NCI-H1092 treated with DMSO at 0.1 percent for 48 hours (cell line): ENCODE results near the gene CHCHD6.

ENCODE experiments used
- DNase-seq: peaks from one replicate; lab custom pipeline; 2025; lab: John Stamatoyannopoulos, UW

The CHCHD6 gene

GRCh38 chr3:126826693-126827092 is 122.7 kb downstream of the CHCHD6 start:
- no peak for DNase-seq

- no peak for DNase-seq
Measured at GRCh38 chr3:126827121-126827520, 123.1 kb downstream of the CHCHD6 start.

GRCh38 chr3:126828306-126828705 is 124.3 kb downstream of the CHCHD6 start:
- DNase-seq: no peak

GRCh38 chr3:126832933-126833332 is 128.9 kb downstream of the CHCHD6 start:
- DNase-seq: no peak

GRCh38 chr3:126834596-126835471 is 130.8 kb downstream of the CHCHD6 start:
- DNase-seq: no peak

- DNase-seq: no peak
Measured at GRCh38 chr3:126835472-126836219, 131.6 kb downstream of the CHCHD6 start.

- no peak for DNase-seq
Measured at GRCh38 chr3:126836220-126836860, 132.3 kb downstream of the CHCHD6 start.

GRCh38 chr3:126837773-126838172 is 133.7 kb downstream of the CHCHD6 start:
- DNase-seq: no peak

GRCh38 chr3:126845920-126846715 is 142.1 kb downstream of the CHCHD6 start:
- DNase-seq: no peak

GRCh38 chr3:126847061-126847460 is 143.0 kb downstream of the CHCHD6 start:
- DNase-seq: no peak

- DNase-seq: no peak
Measured at GRCh38 chr3:126848991-126849390, 145.0 kb downstream of the CHCHD6 start.

GRCh38 chr3:126849768-126850167 is 145.7 kb downstream of the CHCHD6 start:
- no peak for DNase-seq

GRCh38 chr3:126850370-126851085 is 146.5 kb downstream of the CHCHD6 start:
- DNase-seq: no peak

- no peak for DNase-seq
Measured at GRCh38 chr3:126851382-126851781, 147.3 kb downstream of the CHCHD6 start.

- DNase-seq: no peak
Measured at GRCh38 chr3:126851934-126852333, 147.9 kb downstream of the CHCHD6 start.

GRCh38 chr3:126852511-126852910 is 148.5 kb downstream of the CHCHD6 start:
- DNase-seq: no peak

- no peak for DNase-seq
Measured at GRCh38 chr3:126854666-126855065, 150.6 kb downstream of the CHCHD6 start.

GRCh38 chr3:126855374-126855773 is 151.3 kb downstream of the CHCHD6 start:
- no peak for DNase-seq

GRCh38 chr3:126857928-126858327 is 153.9 kb downstream of the CHCHD6 start:
- DNase-seq: no peak

GRCh38 chr3:126858401-126858800 is 154.4 kb downstream of the CHCHD6 start:
- no peak for DNase-seq

GRCh38 chr3:126858887-126859286 is 154.8 kb downstream of the CHCHD6 start:
- no peak for DNase-seq
